ENCODE data around the gene ATXN3.

ATXN3 gene

GRCh38 chr14:92106143-92106926 lies at the start of gene ATXN3:
Gene ATXN3, minus strand, starts transcription at chr14:92106582. Its CDS starts 30 bp downstream, at chr14:92106552.
- FAIRE-seq (peak; percentile 95), DNase-seq (ENCODE audit: insufficient read length, low spot score) (peak; percentile 99)

DNA sequence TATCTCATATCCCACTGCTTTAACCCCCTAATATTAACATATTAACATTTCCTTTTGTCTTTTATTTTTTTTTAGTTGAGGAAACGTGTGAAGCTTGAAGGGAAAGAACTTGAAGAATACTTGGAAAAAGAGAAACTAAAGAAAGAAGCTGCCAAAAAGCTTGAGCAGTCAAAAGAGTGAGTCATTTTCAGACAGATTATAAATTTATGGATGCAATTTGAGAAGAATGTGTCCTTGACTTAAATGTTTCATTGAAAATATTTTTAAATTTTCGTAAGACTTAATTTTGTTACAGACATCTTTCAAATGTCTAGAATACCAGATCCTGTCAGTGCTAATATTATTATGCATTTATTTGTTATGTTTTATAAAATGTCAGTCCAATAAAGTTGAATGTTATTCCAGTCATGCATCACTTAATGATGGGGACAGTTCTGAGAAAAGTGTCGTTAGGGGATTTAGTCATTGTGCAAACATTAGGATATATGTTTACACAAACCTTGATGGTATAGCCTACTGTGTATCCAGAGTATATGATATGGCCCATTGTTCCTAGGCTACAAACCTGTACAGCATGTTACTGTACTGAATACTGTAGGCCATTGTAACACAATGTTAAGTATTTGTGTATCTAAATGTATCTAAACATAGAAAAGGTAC lies 48.0 kb upstream of the ATXN3 start:
- FAIRE-seq (no peak), DNase-seq (ENCODE audit: insufficient read length, low spot score) (no peak)

- no peak for DNase-seq (ENCODE audit: insufficient read length, low spot score)
- no peak for FAIRE-seq
These were observed 47.2 kb upstream of the ATXN3 start for GRCh38 chr14:92153581-92153980.

- no peak for DNase-seq (ENCODE audit: insufficient read length, low spot score)
- FAIRE-seq, result peak; percentile 9
These were observed 38.3 kb upstream of the ATXN3 start for GRCh38 chr14:92144708-92145107.

DNA sequence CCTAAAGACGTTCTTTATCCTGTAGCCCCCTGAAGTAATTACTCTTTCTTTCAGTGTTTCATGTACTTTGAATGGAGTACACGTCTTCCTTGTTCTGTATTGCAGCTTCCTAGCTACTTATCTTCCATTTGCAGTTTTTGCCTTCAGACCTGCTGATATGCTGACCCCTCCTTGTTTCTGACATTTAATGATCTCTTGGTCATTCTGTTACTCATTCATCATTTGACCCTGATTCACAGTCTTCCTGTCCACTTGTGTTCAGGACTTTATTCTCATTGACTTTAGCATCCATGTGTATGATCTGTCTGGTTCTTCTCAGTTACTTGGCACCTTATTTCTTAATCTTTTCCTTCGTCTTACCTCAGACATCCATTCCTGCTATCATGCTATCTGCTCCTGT lies 37.6 kb upstream of the ATXN3 start:
- DNase-seq (ENCODE audit: insufficient read length, low spot score) (no peak), FAIRE-seq (no peak)

GRCh38 chr14:92143309-92143708 lies 36.9 kb upstream of the ATXN3 start:
- no peak for FAIRE-seq
- no peak for DNase-seq (ENCODE audit: insufficient read length, low spot score)

- FAIRE-seq (no peak), DNase-seq (ENCODE audit: insufficient read length, low spot score) (peak; percentile 18)
These were observed 28.9 kb upstream of the ATXN3 start for GRCh38 chr14:92135269-92135668.

- no peak for FAIRE-seq
- no peak for DNase-seq (ENCODE audit: insufficient read length, low spot score)
These were observed 28.1 kb upstream of the ATXN3 start for GRCh38 chr14:92134456-92134855.

- FAIRE-seq (no peak), DNase-seq (ENCODE audit: insufficient read length, low spot score) (no peak)
These were observed 16.4 kb upstream of the ATXN3 start for GRCh38 chr14:92122761-92123160.

GRCh38 chr14:92122351-92122677 lies 15.9 kb upstream of the ATXN3 start:
- FAIRE-seq, result no peak
- peak; percentile 12 for DNase-seq (ENCODE audit: insufficient read length, low spot score)

DNA sequence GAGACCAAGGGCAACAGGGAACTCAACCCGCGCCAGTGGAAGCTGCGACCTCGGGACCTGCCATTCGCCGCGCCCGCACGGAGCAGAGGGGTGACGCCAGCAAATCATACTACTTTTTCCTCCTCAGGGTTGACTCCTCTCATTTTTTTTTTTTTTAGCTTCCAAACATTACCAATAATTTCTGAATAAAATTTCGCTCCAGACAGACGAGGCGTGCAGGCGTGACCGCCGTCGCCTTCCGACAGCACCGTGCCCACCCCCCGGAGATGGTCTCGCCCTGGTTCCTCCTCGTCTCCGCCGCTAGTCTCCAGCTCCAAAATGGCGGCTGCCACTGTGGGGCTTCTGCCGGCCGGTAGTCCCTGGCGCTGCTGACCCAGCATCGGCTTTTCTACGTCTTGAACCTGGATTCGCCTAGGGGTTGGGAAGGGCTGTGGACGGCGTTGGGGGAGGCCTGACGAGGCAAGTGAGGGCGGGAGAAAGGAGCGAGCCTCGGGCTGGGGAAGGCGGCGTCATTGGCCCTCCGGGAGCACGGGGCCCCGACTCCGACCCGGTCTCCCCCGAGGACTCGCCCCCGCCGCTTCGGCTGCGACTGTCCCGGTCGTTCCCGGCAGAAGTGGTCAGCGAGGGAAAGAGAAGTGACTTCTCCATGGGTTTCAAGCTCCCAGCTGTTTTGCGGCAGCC lies 15.4 kb upstream of the ATXN3 start, which contains the start of the genes CPSF2 and NDUFB1:
CPSF2 (plus strand) TSS at position 300 of the 681 bp plus-strand sequence. CDS start 9,016 bp downstream, outside the sequence.
NDUFB1 (minus strand) TSS at position 37 of the 681 bp plus-strand sequence. CDS start 4,069 bp downstream, outside the sequence.
- FAIRE-seq (no peak), DNase-seq (ENCODE audit: insufficient read length, low spot score) (peak; percentile 94)

GRCh38 chr14:92121207-92121669 lies 14.9 kb upstream of the ATXN3 start:
- DNase-seq (ENCODE audit: insufficient read length, low spot score) (no peak), FAIRE-seq (no peak)

DNA sequence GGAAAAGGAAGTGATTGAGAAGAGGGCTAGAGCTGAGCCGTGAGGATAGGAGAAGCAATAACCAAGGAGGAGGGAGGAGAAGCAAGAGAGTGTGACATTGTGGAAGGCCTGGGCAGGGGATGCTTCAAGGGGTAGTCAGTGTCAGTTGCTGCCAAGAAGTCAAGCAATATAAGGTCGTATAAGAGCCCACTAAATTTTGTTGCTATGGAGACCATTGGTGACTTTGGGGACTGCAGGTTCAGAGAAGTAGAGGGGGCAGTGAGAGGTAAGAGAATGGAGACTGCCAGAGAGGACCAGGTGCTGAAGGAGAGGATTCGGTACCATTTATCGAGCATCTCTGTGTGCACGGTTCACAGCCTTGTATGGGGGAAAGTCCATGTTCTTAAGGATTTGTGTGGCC lies 3.1 kb upstream of the ATXN3 start:
- DNase-seq (ENCODE audit: insufficient read length, low spot score), result no peak
- no peak for FAIRE-seq

GRCh38 chr14:92108345-92109254 lies 2.2 kb upstream of the ATXN3 start:
- FAIRE-seq (no peak), DNase-seq (ENCODE audit: insufficient read length, low spot score) (no peak)

- DNase-seq (ENCODE audit: insufficient read length, low spot score) (no peak), FAIRE-seq (no peak)
These were observed 564 bp downstream of the ATXN3 start for GRCh38 chr14:92105893-92106142.

DNA sequence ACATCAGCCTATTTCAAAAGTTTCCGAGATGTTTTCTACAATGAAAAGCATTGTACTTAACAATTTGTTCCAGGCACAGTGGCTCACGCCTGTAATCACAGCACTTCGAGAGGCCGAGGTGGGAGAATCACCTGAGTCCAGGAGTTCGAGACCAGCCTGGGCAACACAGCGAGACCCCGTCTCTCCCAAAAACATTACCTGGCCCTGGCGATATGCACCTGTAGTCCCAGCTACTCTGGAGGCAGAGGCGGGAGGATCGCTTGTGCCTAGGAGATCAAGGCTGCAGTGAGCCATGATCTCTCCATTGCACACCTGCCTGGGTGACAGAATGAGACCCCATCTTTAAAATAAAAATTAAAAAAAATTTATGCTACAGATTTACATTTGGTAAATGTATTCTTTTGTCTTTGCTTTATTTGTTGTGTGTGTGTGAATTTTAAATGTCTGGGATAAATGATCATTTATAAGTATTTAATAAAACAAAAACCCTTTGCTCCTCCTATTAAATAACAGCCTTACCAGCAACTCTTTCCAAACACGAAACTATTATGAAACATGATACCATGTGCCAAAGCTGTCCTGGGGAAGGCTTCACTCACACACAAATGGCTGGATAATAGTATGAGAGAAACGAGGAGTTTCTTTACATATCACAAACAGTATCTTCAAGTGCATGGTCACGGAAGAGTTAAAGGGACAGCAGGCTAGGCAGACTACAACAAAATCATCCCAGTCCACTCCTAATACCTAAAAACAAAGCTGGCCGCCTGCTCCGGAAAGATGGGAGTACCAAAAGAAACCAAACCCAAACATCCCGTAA lies 1.1 kb downstream of the ATXN3 start:
- no peak for FAIRE-seq

DNA sequence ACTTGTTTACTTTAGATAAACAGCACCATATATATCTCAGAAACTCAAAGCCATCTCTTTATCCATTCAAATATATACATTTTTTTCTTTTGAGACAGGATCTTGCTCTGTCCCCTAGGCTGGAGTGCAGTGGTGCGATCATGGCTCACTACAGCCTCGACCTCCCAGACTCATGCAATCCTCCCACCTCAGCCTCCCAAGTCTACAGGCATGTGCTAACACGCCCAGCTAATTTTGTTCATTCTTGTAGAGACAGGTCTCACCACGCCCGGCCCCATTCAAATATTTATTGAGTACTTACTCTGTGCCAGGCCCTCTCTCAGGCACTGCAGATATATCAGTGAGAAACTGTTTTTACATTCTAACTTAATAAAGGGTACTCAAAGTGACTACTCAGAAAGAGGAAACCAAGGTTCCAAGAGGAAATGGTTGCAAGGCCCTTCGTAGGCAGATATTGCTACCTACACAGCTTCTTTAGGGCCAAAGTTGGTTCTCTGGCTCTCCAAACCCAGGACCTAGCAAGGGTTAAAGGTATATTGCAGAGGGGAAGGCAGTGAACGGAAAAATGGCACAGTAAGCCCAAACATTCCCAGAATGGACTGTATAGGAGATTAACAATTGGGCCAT lies 2.9 kb downstream of the ATXN3 start:
- no peak for FAIRE-seq
- no peak for DNase-seq (ENCODE audit: insufficient read length, low spot score)

More for the DNA sequence above, 1.1 kb downstream of the ATXN3 start:
- DNase-seq (ENCODE audit: insufficient read length, low spot score), result peak; percentile 30

DNA sequence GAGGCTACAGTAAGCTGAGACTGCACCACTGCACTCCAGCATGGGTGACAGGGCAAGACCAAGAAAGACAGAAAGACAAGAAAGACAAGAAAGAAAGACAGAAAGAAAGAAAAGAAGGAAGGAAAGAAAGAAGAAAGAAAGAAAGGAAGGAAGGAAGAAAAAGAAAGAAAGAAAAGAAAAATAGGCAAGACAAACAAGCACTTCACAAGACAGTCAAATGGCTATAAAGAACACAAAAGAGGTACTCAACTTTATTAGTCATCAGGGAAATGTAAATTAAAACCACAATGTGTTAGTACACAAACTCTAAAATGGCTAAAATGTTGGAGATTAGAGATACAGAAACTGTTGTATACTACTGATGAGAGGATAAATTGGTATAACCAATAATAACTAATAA lies 6.6 kb downstream of the ATXN3 start:
- DNase-seq (ENCODE audit: insufficient read length, low spot score), result no peak
- no peak for FAIRE-seq

DNA sequence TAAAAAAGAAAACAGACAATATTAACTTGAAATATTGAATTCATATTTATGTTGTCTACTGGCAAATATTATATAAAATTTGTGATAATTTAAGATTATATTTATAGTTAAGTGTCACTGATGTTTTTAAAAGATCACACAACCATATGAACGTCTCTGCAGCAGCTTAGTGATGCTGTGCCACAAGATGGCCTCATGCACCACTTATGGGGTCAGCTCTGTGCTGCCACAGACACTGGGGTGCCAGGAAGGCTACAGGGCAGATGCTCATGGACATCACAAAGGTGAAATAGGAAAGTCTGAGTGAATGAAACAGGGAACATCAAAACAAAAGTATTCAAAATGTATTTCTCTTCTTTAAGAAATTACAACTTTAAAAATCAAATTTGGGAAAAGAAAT lies 13.1 kb downstream of the ATXN3 start:
- FAIRE-seq (no peak), DNase-seq (ENCODE audit: insufficient read length, low spot score) (no peak)
